NCI-H510A (cell line): ENCODE results near the gene HHIPL1.

Experiments used
- DNase-seq: peaks from one replicate; lab custom pipeline; 2025; lab: John Stamatoyannopoulos, UW

HHIPL1 gene

GRCh38 chr14:99716091-99716849, 71.3 kb downstream of the HHIPL1 start:
- DNase-seq: no peak

- no peak for DNase-seq
These were observed 72.1 kb downstream of the HHIPL1 start for GRCh38 chr14:99716850-99717681.

GRCh38 chr14:99717682-99718013, 72.7 kb downstream of the HHIPL1 start:
- DNase-seq: no peak

- DNase-seq: no peak
These were observed 73.3 kb downstream of the HHIPL1 start for GRCh38 chr14:99718031-99718810.

GRCh38 chr14:99718811-99719192, 73.9 kb downstream of the HHIPL1 start:
- no peak for DNase-seq

GRCh38 chr14:99720941-99721791, 76.2 kb downstream of the HHIPL1 start:
- no peak for DNase-seq

GRCh38 chr14:99721792-99722516, 77.0 kb downstream of the HHIPL1 start:
- DNase-seq: no peak

- no peak for DNase-seq
These were observed 77.8 kb downstream of the HHIPL1 start for GRCh38 chr14:99722741-99723140.

GRCh38 chr14:99724196-99724891, 79.4 kb downstream of the HHIPL1 start:
- no peak for DNase-seq

- DNase-seq: no peak
These were observed 80.2 kb downstream of the HHIPL1 start for GRCh38 chr14:99724939-99725773.

GRCh38 chr14:99725774-99726537, 81.0 kb downstream of the HHIPL1 start:
- no peak for DNase-seq

GRCh38 chr14:99726538-99727095, 81.7 kb downstream of the HHIPL1 start:
- DNase-seq: no peak

GRCh38 chr14:99727096-99727870, 82.4 kb downstream of the HHIPL1 start:
- no peak for DNase-seq

GRCh38 chr14:99728231-99728920, 83.4 kb downstream of the HHIPL1 start:
- DNase-seq: no peak

- no peak for DNase-seq
These were observed 84.1 kb downstream of the HHIPL1 start for GRCh38 chr14:99728981-99729451.
